ENCODE measurements around the gene TMOD1. TPM values are rescaled to one million over a fixed set of nuclear protein-coding genes. Genes with fewer than 3 reads are reported as not detected.
A peak's percentile ranks its signal among the peaks of the same experiment; 100 is the strongest.

The TMOD1 gene
- total RNA-seq, 2 donors from 2014 or later: 2.0 to 2.5 TPM

GRCh38 chr9:97504381-97505216 is 3.1 kb downstream of the TMOD1 start:
- Mint-ChIP-seq H3K36me3 (ENCODE audit: low read depth) (no peaks in the 10 kb centered on the region), H3K4me3 (no peak overlapping the region), H3K27me3 (peaks cover 31% of the 10 kb centered on the region), H3K9me3 (no peaks in the 10 kb centered on the region), H3K4me1 (peaks cover 8% of the 10 kb centered on the region), H3K27ac (no peak overlapping the region)
- ATAC-seq (replicated peaks): peak; percentile 42

- H3K9me3 Mint-ChIP-seq: no peaks in the 10 kb centered on the region
- no peaks in the 10 kb centered on the region for H3K36me3 Mint-ChIP-seq (ENCODE audit: low read depth)
- H3K4me1 Mint-ChIP-seq: peaks cover 12% of the 10 kb centered on the region
- H3K4me3 Mint-ChIP-seq: no peak overlapping the region
- ATAC-seq (replicated peaks): no peak
- peaks cover 22% of the 10 kb centered on the region for H3K27me3 Mint-ChIP-seq
- H3K27ac Mint-ChIP-seq: no peak overlapping the region
These were observed 4.4 kb downstream of the TMOD1 start for GRCh38 chr9:97505845-97506244.

GRCh38 chr9:97506306-97506705 is 4.8 kb downstream of the TMOD1 start:
- no peak for ATAC-seq (replicated peaks)
- no peak overlapping the region for H3K27ac Mint-ChIP-seq
- no peaks in the 10 kb centered on the region for H3K9me3 Mint-ChIP-seq
- H3K36me3 Mint-ChIP-seq (ENCODE audit: low read depth): no peaks in the 10 kb centered on the region
- H3K27me3 Mint-ChIP-seq: peaks cover 22% of the 10 kb centered on the region
- peaks cover 17% of the 10 kb centered on the region for H3K4me1 Mint-ChIP-seq
- H3K4me3 Mint-ChIP-seq: no peak overlapping the region

- Mint-ChIP-seq H3K4me3 (no peak overlapping the region), H3K27me3 (peaks cover 22% of the 10 kb centered on the region), H3K4me1 (peaks cover 22% of the 10 kb centered on the region), H3K36me3 (ENCODE audit: low read depth) (no peaks in the 10 kb centered on the region), H3K27ac (no peak overlapping the region), H3K9me3 (no peaks in the 10 kb centered on the region)
- no peak for ATAC-seq (replicated peaks)
These were observed 5.3 kb downstream of the TMOD1 start for GRCh38 chr9:97506787-97507186.

GRCh38 chr9:97507428-97507984 is 6.0 kb downstream of the TMOD1 start:
- H3K36me3 Mint-ChIP-seq (ENCODE audit: low read depth): no peaks in the 10 kb centered on the region
- no peak for ATAC-seq (replicated peaks)
- peaks cover 25% of the 10 kb centered on the region for H3K4me1 Mint-ChIP-seq

GRCh38 chr9:97508852-97509251 is 7.4 kb downstream of the TMOD1 start:
- H3K4me3 Mint-ChIP-seq: no peak overlapping the region
- peaks cover 17% of the 10 kb centered on the region for H3K4me1 Mint-ChIP-seq
- H3K27ac Mint-ChIP-seq: no peak overlapping the region
- H3K9me3 Mint-ChIP-seq: no peaks in the 10 kb centered on the region
- peaks cover 9% of the 10 kb centered on the region for H3K27me3 Mint-ChIP-seq
- ATAC-seq (replicated peaks): no peak
- no peaks in the 10 kb centered on the region for H3K36me3 Mint-ChIP-seq (ENCODE audit: low read depth)

More at GRCh38 chr9:97507428-97507984, 6.0 kb downstream of the TMOD1 start:
- H3K27me3 Mint-ChIP-seq: peaks cover 22% of the 10 kb centered on the region
- H3K9me3 Mint-ChIP-seq: no peaks in the 10 kb centered on the region
- H3K4me3 Mint-ChIP-seq: no peak overlapping the region
- H3K27ac Mint-ChIP-seq: no peak overlapping the region

GRCh38 chr9:97510797-97511654 is 9.6 kb downstream of the TMOD1 start:
- Mint-ChIP-seq H3K9me3 (no peaks in the 10 kb centered on the region), H3K4me1 (peaks cover 17% of the 10 kb centered on the region), H3K27ac (peak overlapping the region; percentile 94), H3K36me3 (ENCODE audit: low read depth) (no peaks in the 10 kb centered on the region), H3K27me3 (peaks cover 1% of the 10 kb centered on the region), H3K4me3 (peak overlapping the region; percentile 32)
- peak; percentile 85 for ATAC-seq (replicated peaks)

GRCh38 chr9:97511655-97512427 is 10.4 kb downstream of the TMOD1 start:
- ATAC-seq (replicated peaks): peak; percentile 24
- peaks cover 17% of the 10 kb centered on the region for H3K4me1 Mint-ChIP-seq
- H3K9me3 Mint-ChIP-seq: no peaks in the 10 kb centered on the region
- H3K36me3 Mint-ChIP-seq (ENCODE audit: low read depth): no peaks in the 10 kb centered on the region
- H3K27ac Mint-ChIP-seq: peak overlapping the region; percentile 94
- H3K4me3 Mint-ChIP-seq: peak overlapping the region; percentile 32
- peaks cover 9% of the 10 kb centered on the region for H3K27me3 Mint-ChIP-seq

GRCh38 chr9:97512966-97513560 is 11.6 kb downstream of the TMOD1 start:
- Mint-ChIP-seq H3K27ac (no peak overlapping the region), H3K27me3 (peaks cover 19% of the 10 kb centered on the region), H3K4me3 (no peak overlapping the region), H3K4me1 (peaks cover 17% of the 10 kb centered on the region), H3K36me3 (ENCODE audit: low read depth) (no peaks in the 10 kb centered on the region), H3K9me3 (no peaks in the 10 kb centered on the region)
- ATAC-seq (replicated peaks): no peak

- Mint-ChIP-seq H3K27me3 (peaks cover 31% of the 10 kb centered on the region), H3K36me3 (ENCODE audit: low read depth) (no peaks in the 10 kb centered on the region), H3K4me1 (peaks cover 17% of the 10 kb centered on the region), H3K27ac (no peak overlapping the region), H3K4me3 (no peak overlapping the region), H3K9me3 (no peaks in the 10 kb centered on the region)
- ATAC-seq (replicated peaks): no peak
These were observed 13.1 kb downstream of the TMOD1 start for GRCh38 chr9:97514531-97514930.

- peaks cover 14% of the 10 kb centered on the region for H3K4me1 Mint-ChIP-seq
- no peak overlapping the region for H3K4me3 Mint-ChIP-seq
- H3K27ac Mint-ChIP-seq: no peak overlapping the region
- peaks cover 32% of the 10 kb centered on the region for H3K27me3 Mint-ChIP-seq
- no peaks in the 10 kb centered on the region for H3K9me3 Mint-ChIP-seq
- H3K36me3 Mint-ChIP-seq (ENCODE audit: low read depth): no peaks in the 10 kb centered on the region
- no peak for ATAC-seq (replicated peaks)
These were observed 14.2 kb downstream of the TMOD1 start for GRCh38 chr9:97515662-97516061.

- ATAC-seq (replicated peaks): no peak
- Mint-ChIP-seq H3K27me3 (peaks cover 32% of the 10 kb centered on the region), H3K36me3 (ENCODE audit: low read depth) (no peaks in the 10 kb centered on the region), H3K27ac (no peak overlapping the region), H3K4me1 (peaks cover 10% of the 10 kb centered on the region), H3K9me3 (no peaks in the 10 kb centered on the region), H3K4me3 (no peak overlapping the region)
These were observed 14.6 kb downstream of the TMOD1 start for GRCh38 chr9:97516111-97516510.

- Mint-ChIP-seq H3K4me3 (no peak overlapping the region), H3K9me3 (no peaks in the 10 kb centered on the region), H3K27ac (no peak overlapping the region), H3K4me1 (no peaks in the 10 kb centered on the region), H3K27me3 (peaks cover 35% of the 10 kb centered on the region), H3K36me3 (ENCODE audit: low read depth) (no peaks in the 10 kb centered on the region)
- no peak for ATAC-seq (replicated peaks)
These were observed 16.0 kb downstream of the TMOD1 start for GRCh38 chr9:97517331-97518089.
